Measurements from ENCODE around the gene IMPDH1.

IMPDH1 gene

GRCh38 chr7:128431221-128431620, 21.4 kb upstream of the IMPDH1 start:
- Histone ChIP-seq H3K9ac (ENCODE audit: low read depth, low read length) (no peak overlapping the region), H3K4me1 (ENCODE audit: control insufficient read depth, insufficient read depth, low read length) (no peaks in the 10 kb centered on the region), H3K4me2 (ENCODE audit: low read length) (no peak overlapping the region), H3K36me3 (ENCODE audit: insufficient read depth, low read length) (no peaks in the 10 kb centered on the region), H3K4me3 (ENCODE audit: low read length) (no peak overlapping the region), H3K27me3 (ENCODE audit: control insufficient read depth, insufficient read depth, low read length) (peaks cover 33% of the 10 kb centered on the region), H3K9me3 (replicated peaks; ENCODE audit: low read length) (no peaks in the 10 kb centered on the region)

DNA sequence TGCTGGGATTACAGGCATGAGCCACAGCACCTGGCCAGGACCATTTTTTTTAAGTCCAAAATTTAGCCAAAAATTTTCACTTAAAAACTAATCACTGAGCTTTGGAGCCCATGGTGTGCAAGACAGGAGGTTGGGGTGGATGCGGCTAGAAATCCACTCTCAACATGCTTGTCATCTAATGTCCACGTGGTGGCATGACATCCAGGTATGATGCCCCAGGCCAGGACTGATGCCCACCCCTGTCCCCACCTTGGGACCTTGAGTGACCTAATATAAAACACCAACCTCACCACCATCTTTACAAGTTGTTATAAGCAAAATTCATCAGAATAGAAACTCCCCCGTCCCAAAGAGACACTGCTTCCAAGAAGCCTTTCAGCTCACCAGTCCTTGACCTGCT, 20.4 kb upstream of the IMPDH1 start:
- H3K4me2 ChIP-seq (ENCODE audit: low read length) = no peak overlapping the region
- no peak overlapping the region for H3K9ac ChIP-seq (ENCODE audit: low read depth, low read length)
- no peak overlapping the region for H3K4me3 ChIP-seq (ENCODE audit: low read length)
- H3K36me3 ChIP-seq (ENCODE audit: insufficient read depth, low read length) = no peaks in the 10 kb centered on the region
- H3K4me1 ChIP-seq (ENCODE audit: control insufficient read depth, insufficient read depth, low read length) = no peaks in the 10 kb centered on the region
- no peaks in the 10 kb centered on the region for H3K9me3 ChIP-seq (replicated peaks; ENCODE audit: low read length)
- peaks cover 24% of the 10 kb centered on the region for H3K27me3 ChIP-seq (ENCODE audit: control insufficient read depth, insufficient read depth, low read length)

DNA sequence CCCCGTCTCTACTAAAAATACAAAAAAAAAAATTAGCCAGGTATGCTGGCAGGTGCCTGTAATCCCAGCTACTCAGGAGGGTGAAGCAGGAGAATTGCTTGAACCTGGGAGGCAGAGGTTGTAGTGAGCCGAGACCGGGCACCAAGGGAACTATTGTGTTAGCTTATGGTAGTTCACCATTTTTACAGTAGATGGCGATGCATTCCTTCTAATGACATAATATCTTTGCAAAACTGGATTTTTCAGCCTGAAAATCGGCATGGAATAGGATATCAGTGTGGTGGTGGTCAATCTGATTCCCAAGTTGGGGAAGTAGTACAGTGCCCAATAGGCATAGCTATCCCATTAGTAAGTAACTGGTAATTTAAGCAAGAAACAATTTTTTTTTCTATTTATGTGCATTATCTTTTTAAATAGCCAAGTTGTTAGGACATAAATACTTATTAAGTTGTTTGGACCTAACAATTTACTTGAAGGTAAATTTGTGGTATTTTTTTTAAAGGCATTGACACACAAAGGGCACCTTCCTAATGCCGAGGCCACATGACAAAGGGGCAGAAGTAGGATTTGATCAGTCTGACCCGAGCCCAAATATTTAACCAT, 17.6 kb upstream of the IMPDH1 start:
- no peaks in the 10 kb centered on the region for H3K4me1 ChIP-seq (ENCODE audit: control insufficient read depth, insufficient read depth, low read length)
- H3K4me3 ChIP-seq (ENCODE audit: low read length) = no peak overlapping the region
- H3K36me3 ChIP-seq (ENCODE audit: insufficient read depth, low read length) = no peaks in the 10 kb centered on the region
- no peaks in the 10 kb centered on the region for H3K9me3 ChIP-seq (replicated peaks; ENCODE audit: low read length)
- H3K4me2 ChIP-seq (ENCODE audit: low read length) = no peak overlapping the region
- H3K9ac ChIP-seq (ENCODE audit: low read depth, low read length) = no peak overlapping the region
- peaks cover 14% of the 10 kb centered on the region for H3K27me3 ChIP-seq (ENCODE audit: control insufficient read depth, insufficient read depth, low read length)

- H3K4me1 ChIP-seq (ENCODE audit: control insufficient read depth, insufficient read depth, low read length) = no peaks in the 10 kb centered on the region
- no peak overlapping the region for H3K4me2 ChIP-seq (ENCODE audit: low read length)
- no peaks in the 10 kb centered on the region for H3K36me3 ChIP-seq (ENCODE audit: insufficient read depth, low read length)
- H3K27me3 ChIP-seq (ENCODE audit: control insufficient read depth, insufficient read depth, low read length) = peaks cover 11% of the 10 kb centered on the region
- H3K9me3 ChIP-seq (replicated peaks; ENCODE audit: low read length) = no peaks in the 10 kb centered on the region
- no peak overlapping the region for H3K4me3 ChIP-seq (ENCODE audit: low read length)
- H3K9ac ChIP-seq (ENCODE audit: low read depth, low read length) = no peak overlapping the region
Measured at GRCh38 chr7:128425850-128426249, 16.1 kb upstream of the IMPDH1 start.

- no peaks in the 10 kb centered on the region for H3K36me3 ChIP-seq (ENCODE audit: insufficient read depth, low read length)
- no peaks in the 10 kb centered on the region for H3K9me3 ChIP-seq (replicated peaks; ENCODE audit: low read length)
- H3K9ac ChIP-seq (ENCODE audit: low read depth, low read length) = no peak overlapping the region
- H3K4me2 ChIP-seq (ENCODE audit: low read length) = no peak overlapping the region
- H3K27me3 ChIP-seq (ENCODE audit: control insufficient read depth, insufficient read depth, low read length) = peaks cover 10% of the 10 kb centered on the region
- no peaks in the 10 kb centered on the region for H3K4me1 ChIP-seq (ENCODE audit: control insufficient read depth, insufficient read depth, low read length)
- H3K4me3 ChIP-seq (ENCODE audit: low read length) = no peak overlapping the region
Measured at GRCh38 chr7:128424686-128425275, 15.0 kb upstream of the IMPDH1 start.

DNA sequence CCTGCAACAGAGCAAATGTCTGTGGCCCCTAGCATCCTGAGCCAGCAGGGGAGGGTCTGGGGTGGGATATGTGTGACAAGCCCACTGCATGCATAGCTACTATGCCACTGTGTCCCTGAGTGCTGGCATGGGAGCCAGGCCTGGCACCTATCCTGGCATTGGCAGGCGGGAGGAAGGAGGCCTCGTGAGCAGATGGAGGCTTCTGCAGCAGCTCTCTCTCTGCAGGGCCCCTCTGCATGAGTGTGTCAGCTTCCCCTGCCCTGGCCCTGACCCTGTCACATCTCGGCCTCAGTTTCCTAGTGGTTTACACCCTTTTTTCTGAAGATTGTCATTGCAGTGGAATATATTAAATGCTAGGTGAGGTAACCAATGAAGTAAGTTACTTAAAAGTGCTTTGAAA, 13.1 kb upstream of the IMPDH1 start:
- Histone ChIP-seq H3K9ac (ENCODE audit: low read depth, low read length) (no peak overlapping the region), H3K4me2 (ENCODE audit: low read length) (no peak overlapping the region), H3K9me3 (replicated peaks; ENCODE audit: low read length) (no peaks in the 10 kb centered on the region), H3K4me1 (ENCODE audit: control insufficient read depth, insufficient read depth, low read length) (no peaks in the 10 kb centered on the region), H3K36me3 (ENCODE audit: insufficient read depth, low read length) (no peaks in the 10 kb centered on the region), H3K27me3 (ENCODE audit: control insufficient read depth, insufficient read depth, low read length) (peaks cover 16% of the 10 kb centered on the region), H3K4me3 (ENCODE audit: low read length) (no peak overlapping the region)

DNA sequence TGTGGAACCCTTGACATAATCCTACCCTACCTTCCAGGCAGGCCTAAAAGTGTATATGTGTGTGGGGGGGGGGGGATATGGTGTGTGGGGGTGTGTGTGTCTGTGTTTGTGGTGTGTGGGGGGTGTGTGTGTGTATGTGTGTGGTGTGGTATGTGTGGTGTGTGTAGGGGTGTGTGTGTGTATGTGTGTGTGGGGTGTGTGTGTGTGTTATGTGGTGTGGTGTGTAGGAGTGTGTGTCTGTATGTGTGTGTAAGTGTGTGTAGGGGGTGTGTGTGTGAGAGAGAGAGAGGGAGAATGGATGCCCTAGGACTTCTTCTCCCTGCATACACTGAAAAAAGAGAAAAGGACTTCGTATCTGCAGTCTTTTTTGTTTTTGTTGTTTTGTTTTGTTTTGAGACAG, 12.3 kb upstream of the IMPDH1 start:
- peaks cover 16% of the 10 kb centered on the region for H3K27me3 ChIP-seq (ENCODE audit: control insufficient read depth, insufficient read depth, low read length)
- H3K4me2 ChIP-seq (ENCODE audit: low read length) = no peak overlapping the region
- H3K36me3 ChIP-seq (ENCODE audit: insufficient read depth, low read length) = no peaks in the 10 kb centered on the region
- no peak overlapping the region for H3K9ac ChIP-seq (ENCODE audit: low read depth, low read length)
- no peak overlapping the region for H3K4me3 ChIP-seq (ENCODE audit: low read length)
- H3K9me3 ChIP-seq (replicated peaks; ENCODE audit: low read length) = no peaks in the 10 kb centered on the region
- no peaks in the 10 kb centered on the region for H3K4me1 ChIP-seq (ENCODE audit: control insufficient read depth, insufficient read depth, low read length)

- Histone ChIP-seq H3K9ac (ENCODE audit: low read depth, low read length) (no peak overlapping the region), H3K4me2 (ENCODE audit: low read length) (no peak overlapping the region), H3K4me1 (ENCODE audit: control insufficient read depth, insufficient read depth, low read length) (no peaks in the 10 kb centered on the region), H3K9me3 (replicated peaks; ENCODE audit: low read length) (no peaks in the 10 kb centered on the region), H3K4me3 (ENCODE audit: low read length) (no peak overlapping the region), H3K27me3 (ENCODE audit: control insufficient read depth, insufficient read depth, low read length) (peaks cover 20% of the 10 kb centered on the region), H3K36me3 (ENCODE audit: insufficient read depth, low read length) (no peaks in the 10 kb centered on the region)
Measured at GRCh38 chr7:128421384-128421783, 11.6 kb upstream of the IMPDH1 start.

DNA sequence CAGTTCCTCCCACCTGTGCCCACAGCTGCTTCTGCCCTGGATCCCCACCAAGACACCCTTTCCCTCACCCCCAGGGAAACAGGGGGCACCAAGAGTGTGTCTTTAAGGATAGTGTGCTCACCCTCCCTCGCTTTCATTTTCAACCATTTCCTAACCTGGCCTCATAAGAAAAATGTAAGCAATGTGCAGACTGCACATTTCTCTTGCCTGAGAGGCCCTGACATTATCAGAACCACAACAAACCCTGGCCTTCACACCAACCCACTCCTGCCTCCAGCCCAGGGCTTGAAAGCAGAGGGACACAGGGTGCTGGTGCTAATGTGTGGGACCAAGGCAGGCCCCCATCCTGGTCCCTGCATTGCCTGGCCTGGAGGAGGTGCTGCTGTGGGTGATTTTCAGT, 11.0 kb upstream of the IMPDH1 start:
- Histone ChIP-seq H3K4me3 (ENCODE audit: low read length) (no peak overlapping the region), H3K9me3 (replicated peaks; ENCODE audit: low read length) (no peaks in the 10 kb centered on the region), H3K9ac (ENCODE audit: low read depth, low read length) (no peak overlapping the region), H3K36me3 (ENCODE audit: insufficient read depth, low read length) (no peaks in the 10 kb centered on the region), H3K4me2 (ENCODE audit: low read length) (no peak overlapping the region), H3K4me1 (ENCODE audit: control insufficient read depth, insufficient read depth, low read length) (no peaks in the 10 kb centered on the region), H3K27me3 (ENCODE audit: control insufficient read depth, insufficient read depth, low read length) (peaks cover 20% of the 10 kb centered on the region)

GRCh38 chr7:128419257-128419656, 9.5 kb upstream of the IMPDH1 start:
- Histone ChIP-seq H3K4me2 (ENCODE audit: low read length) (no peak overlapping the region), H3K9me3 (replicated peaks; ENCODE audit: low read length) (no peaks in the 10 kb centered on the region), H3K4me3 (ENCODE audit: low read length) (no peak overlapping the region), H3K4me1 (ENCODE audit: control insufficient read depth, insufficient read depth, low read length) (no peaks in the 10 kb centered on the region), H3K36me3 (ENCODE audit: insufficient read depth, low read length) (no peaks in the 10 kb centered on the region), H3K9ac (ENCODE audit: low read depth, low read length) (no peak overlapping the region), H3K27me3 (ENCODE audit: control insufficient read depth, insufficient read depth, low read length) (peaks cover 27% of the 10 kb centered on the region)

DNA sequence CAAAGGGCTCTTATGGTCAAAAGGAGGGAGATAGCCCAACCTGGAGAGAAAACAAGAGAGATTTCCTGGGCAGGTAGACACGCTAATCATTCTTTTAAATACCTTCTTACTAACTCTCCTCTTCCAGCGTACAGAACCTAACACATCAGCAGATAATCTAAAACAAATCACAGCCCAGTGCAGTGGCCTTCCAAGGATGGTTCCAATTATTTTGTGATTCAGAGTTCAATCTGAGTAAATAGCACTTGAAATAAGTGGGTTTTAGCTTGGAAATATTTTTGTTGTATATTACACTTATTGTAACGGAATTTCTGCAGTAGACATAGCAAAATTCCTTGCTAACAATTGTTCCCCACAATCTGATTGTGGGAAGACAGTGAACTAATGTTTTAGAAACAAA, 7.3 kb upstream of the IMPDH1 start:
- Histone ChIP-seq H3K36me3 (ENCODE audit: insufficient read depth, low read length) (no peaks in the 10 kb centered on the region), H3K4me3 (ENCODE audit: low read length) (no peak overlapping the region), H3K9me3 (replicated peaks; ENCODE audit: low read length) (peaks cover 4% of the 10 kb centered on the region), H3K4me1 (ENCODE audit: control insufficient read depth, insufficient read depth, low read length) (no peaks in the 10 kb centered on the region), H3K9ac (ENCODE audit: low read depth, low read length) (no peak overlapping the region), H3K27me3 (ENCODE audit: control insufficient read depth, insufficient read depth, low read length) (peaks cover 33% of the 10 kb centered on the region), H3K4me2 (ENCODE audit: low read length) (no peak overlapping the region)

- H3K9me3 ChIP-seq (replicated peaks; ENCODE audit: low read length) = peaks cover 4% of the 10 kb centered on the region
- no peak overlapping the region for H3K4me3 ChIP-seq (ENCODE audit: low read length)
- peaks cover 3% of the 10 kb centered on the region for H3K4me1 ChIP-seq (ENCODE audit: control insufficient read depth, insufficient read depth, low read length)
- H3K27me3 ChIP-seq (ENCODE audit: control insufficient read depth, insufficient read depth, low read length) = peaks cover 33% of the 10 kb centered on the region
- no peak overlapping the region for H3K9ac ChIP-seq (ENCODE audit: low read depth, low read length)
- H3K4me2 ChIP-seq (ENCODE audit: low read length) = no peak overlapping the region
- no peaks in the 10 kb centered on the region for H3K36me3 ChIP-seq (ENCODE audit: insufficient read depth, low read length)
Measured at GRCh38 chr7:128415217-128415785, 5.5 kb upstream of the IMPDH1 start.
